GM21447 (cell line): Measurements from ENCODE around the gene BICD1.
"Not testable (repeated sequence)": the region's sequence is repeated elsewhere in the genome, so short reads cannot be mapped to it uniquely, and the experiment has no call there.

Source experiments
- ATAC-seq: cut with Tn5 transposase; IDR thresholded peaks from one replicate; pipeline ENCODE4 v1.9.1; 2021; ENCODE audit not compliant: unreplicated experiment

The BICD1 gene

GRCh38 chr12:32106517-32107358 lies at the start of gene BICD1:
TSS of gene BICD1 (plus strand) at chr12:32106847. CDS start at chr12:32107332, 485 bp downstream.
- ATAC-seq: peak; percentile 71

GRCh38 chr12:32061033-32061432 lies 45.6 kb upstream of the BICD1 start:
- ATAC-seq: no peak

- no peak for ATAC-seq
Measured at GRCh38 chr12:32062881-32063280, 43.8 kb upstream of the BICD1 start.

- no peak for ATAC-seq
Measured at GRCh38 chr12:32063796-32064195, 42.9 kb upstream of the BICD1 start.

GRCh38 chr12:32066206-32066605 lies 40.4 kb upstream of the BICD1 start:
- no peak for ATAC-seq

- ATAC-seq: no peak
Measured at GRCh38 chr12:32069071-32069470, 37.6 kb upstream of the BICD1 start.

- no peak for ATAC-seq
Measured at GRCh38 chr12:32069731-32070130, 36.9 kb upstream of the BICD1 start.

- ATAC-seq: no peak
Measured at GRCh38 chr12:32070370-32070769, 36.3 kb upstream of the BICD1 start.

- ATAC-seq: no peak
Measured at GRCh38 chr12:32072102-32072501, 34.5 kb upstream of the BICD1 start.

- ATAC-seq: no peak
Measured at GRCh38 chr12:32074432-32074831, 32.2 kb upstream of the BICD1 start.

- no peak for ATAC-seq
Measured at GRCh38 chr12:32076941-32077340, 29.7 kb upstream of the BICD1 start.

- ATAC-seq: no peak
Measured at GRCh38 chr12:32080435-32080834, 26.2 kb upstream of the BICD1 start.

- ATAC-seq: no peak
Measured at GRCh38 chr12:32083489-32083888, 23.2 kb upstream of the BICD1 start.

- no peak for ATAC-seq
Measured at GRCh38 chr12:32084017-32084688, 22.5 kb upstream of the BICD1 start.

- no peak for ATAC-seq
Measured at GRCh38 chr12:32084753-32085152, 21.9 kb upstream of the BICD1 start.

- no peak for ATAC-seq
Measured at GRCh38 chr12:32087306-32087705, 19.3 kb upstream of the BICD1 start.

GRCh38 chr12:32089156-32089555 lies 17.5 kb upstream of the BICD1 start:
- no peak for ATAC-seq

- ATAC-seq: no peak
Measured at GRCh38 chr12:32089586-32089985, 17.1 kb upstream of the BICD1 start.

GRCh38 chr12:32091696-32092095 lies 15.0 kb upstream of the BICD1 start:
- ATAC-seq: no peak

- ATAC-seq: no peak
Measured at GRCh38 chr12:32098112-32098511, 8.5 kb upstream of the BICD1 start.

GRCh38 chr12:32099275-32099674 lies 7.4 kb upstream of the BICD1 start:
- ATAC-seq: not testable (repeated sequence)

GRCh38 chr12:32100361-32100760 lies 6.3 kb upstream of the BICD1 start:
- ATAC-seq: no peak
